ENCODE results near the gene CCDC183.
"Not testable (repeated sequence)": the region's sequence is repeated elsewhere in the genome, so short reads cannot be mapped to it uniquely, and the experiment has no call there.

DNA sequence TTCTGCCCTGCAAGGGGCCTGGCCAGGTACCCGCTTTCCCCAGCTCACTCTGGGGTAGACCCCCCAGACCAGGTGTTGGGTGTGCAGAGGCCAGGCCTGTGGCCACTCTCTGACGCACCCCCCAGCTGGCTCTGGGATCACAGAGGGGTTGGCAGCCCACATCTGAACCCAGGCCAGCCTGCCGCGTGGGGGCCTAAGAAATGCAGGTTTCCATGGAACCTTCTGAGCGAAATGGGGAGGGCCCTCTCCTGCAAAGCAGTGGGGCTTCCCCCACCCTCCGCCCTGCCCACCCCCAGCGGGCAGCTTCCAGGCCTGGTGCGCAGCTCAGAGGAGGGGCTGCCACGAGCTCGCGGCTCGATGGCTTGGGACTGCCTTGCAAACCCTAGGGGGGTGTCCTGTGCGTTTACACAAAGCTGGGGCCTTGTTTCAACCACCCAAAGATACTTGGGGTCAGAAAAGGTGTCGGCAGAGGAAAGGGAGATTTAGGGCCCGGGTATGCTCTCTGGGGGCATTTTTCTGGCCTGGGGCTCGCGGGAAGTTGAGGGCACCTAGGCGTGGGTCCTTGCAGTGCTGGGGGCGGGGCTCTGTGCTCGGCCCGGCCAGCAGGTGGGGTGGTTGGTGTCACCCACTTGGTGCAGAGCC is 47.1 kb downstream of the CCDC183 start:
- TF ChIP-seq POLR2AphosphoS5 (IDR thresholded peaks at IDR 0.05); EP300 (conservative IDR thresholded peaks at IDR 0.05; ENCODE audit: poor library complexity, severe bottlenecking); MXI1 (conservative IDR thresholded peaks at IDR 0.05; ENCODE audit: poor library complexity, severe bottlenecking); SMC3 (conservative IDR thresholded peaks at IDR 0.05; ENCODE audit: poor library complexity); RAD21 (conservative IDR thresholded peaks at IDR 0.05): not testable (repeated sequence)
- TF ChIP-seq, protein P1, sequence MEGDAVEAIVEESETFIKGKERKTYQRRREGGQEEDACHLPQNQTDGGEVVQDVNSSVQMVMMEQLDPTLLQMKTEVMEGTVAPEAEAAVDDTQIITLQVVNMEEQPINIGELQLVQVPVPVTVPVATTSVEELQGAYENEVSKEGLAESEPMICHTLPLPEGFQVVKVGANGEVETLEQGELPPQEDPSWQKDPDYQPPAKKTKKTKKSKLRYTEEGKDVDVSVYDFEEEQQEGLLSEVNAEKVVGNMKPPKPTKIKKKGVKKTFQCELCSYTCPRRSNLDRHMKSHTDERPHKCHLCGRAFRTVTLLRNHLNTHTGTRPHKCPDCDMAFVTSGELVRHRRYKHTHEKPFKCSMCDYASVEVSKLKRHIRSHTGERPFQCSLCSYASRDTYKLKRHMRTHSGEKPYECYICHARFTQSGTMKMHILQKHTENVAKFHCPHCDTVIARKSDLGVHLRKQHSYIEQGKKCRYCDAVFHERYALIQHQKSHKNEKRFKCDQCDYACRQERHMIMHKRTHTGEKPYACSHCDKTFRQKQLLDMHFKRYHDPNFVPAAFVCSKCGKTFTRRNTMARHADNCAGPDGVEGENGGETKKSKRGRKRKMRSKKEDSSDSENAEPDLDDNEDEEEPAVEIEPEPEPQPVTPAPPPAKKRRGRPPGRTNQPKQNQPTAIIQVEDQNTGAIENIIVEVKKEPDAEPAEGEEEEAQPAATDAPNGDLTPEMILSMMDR (IDR thresholded peaks at IDR 0.05; ENCODE audit: poor library complexity, severe bottlenecking): not testable (repeated sequence)
- TF ChIP-seq, protein P2, sequence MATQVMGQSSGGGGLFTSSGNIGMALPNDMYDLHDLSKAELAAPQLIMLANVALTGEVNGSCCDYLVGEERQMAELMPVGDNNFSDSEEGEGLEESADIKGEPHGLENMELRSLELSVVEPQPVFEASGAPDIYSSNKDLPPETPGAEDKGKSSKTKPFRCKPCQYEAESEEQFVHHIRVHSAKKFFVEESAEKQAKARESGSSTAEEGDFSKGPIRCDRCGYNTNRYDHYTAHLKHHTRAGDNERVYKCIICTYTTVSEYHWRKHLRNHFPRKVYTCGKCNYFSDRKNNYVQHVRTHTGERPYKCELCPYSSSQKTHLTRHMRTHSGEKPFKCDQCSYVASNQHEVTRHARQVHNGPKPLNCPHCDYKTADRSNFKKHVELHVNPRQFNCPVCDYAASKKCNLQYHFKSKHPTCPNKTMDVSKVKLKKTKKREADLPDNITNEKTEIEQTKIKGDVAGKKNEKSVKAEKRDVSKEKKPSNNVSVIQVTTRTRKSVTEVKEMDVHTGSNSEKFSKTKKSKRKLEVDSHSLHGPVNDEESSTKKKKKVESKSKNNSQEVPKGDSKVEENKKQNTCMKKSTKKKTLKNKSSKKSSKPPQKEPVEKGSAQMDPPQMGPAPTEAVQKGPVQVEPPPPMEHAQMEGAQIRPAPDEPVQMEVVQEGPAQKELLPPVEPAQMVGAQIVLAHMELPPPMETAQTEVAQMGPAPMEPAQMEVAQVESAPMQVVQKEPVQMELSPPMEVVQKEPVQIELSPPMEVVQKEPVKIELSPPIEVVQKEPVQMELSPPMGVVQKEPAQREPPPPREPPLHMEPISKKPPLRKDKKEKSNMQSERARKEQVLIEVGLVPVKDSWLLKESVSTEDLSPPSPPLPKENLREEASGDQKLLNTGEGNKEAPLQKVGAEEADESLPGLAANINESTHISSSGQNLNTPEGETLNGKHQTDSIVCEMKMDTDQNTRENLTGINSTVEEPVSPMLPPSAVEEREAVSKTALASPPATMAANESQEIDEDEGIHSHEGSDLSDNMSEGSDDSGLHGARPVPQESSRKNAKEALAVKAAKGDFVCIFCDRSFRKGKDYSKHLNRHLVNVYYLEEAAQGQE (IDR thresholded peaks at IDR 0.05; ENCODE audit: borderline replicate concordance): not testable (repeated sequence)

Data from neural cell (in vitro differentiated cells).